H4 (cell line): ENCODE data around the gene HSF4. TPM values are rescaled to one million over a fixed set of nuclear protein-coding genes. Genes with fewer than 3 reads are reported as not detected.
"Not testable (repeated sequence)": the region's sequence is repeated elsewhere in the genome, so short reads cannot be mapped to it uniquely, and the experiment has no call there.

Experiments used
- DNase-seq: peaks from one replicate; pipeline ENCODE4 v3.0.0-alpha.2; 2015; ENCODE audit warnings: low spot score
- total RNA-seq: library from RNA; depleted of rRNA; stranded (reverse); fragments of >200 nt; shearing (Covaris generic); gene quantifications from 2 replicates; pipeline ENCODE4 v1.2.3, GENCODE V29; 2014; rRNA removed

Gene HSF4
- total RNA-seq: 0.50 TPM in 1 of 2 replicates, not detected in the other

- DNase-seq: no peak
Observed at GRCh38 chr16:67164599-67165061, at the start of gene HSF4. HSF4 (plus strand) TSS chr16:67164745; CDS start chr16:67164812, 67 bp downstream.

GRCh38 chr16:67114793-67115192, 49.8 kb upstream of the HSF4 start:
- no peak for DNase-seq

DNA sequence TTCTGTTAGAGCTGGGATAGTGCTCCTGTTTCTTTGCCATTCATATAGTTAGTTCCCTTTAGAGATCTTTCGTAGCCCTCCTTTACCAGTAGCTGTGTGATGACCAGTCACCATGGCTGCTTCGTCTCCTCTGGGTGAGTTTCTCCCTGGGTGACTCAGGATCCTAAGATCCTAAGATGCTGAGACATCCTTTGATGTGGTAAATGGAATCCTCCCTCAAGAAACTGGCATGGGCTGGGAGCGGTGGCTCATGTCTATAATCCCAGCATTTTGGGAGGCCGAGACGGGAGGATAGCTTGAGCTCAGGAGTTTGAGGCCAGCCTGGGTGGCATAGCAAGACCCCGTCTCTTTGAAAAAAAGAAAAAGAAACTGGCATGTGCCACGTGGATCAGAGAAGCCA, 48.9 kb upstream of the HSF4 start:
- DNase-seq: peak; percentile 61

GRCh38 chr16:67116388-67117311, 47.9 kb upstream of the HSF4 start:
- no peak for DNase-seq

GRCh38 chr16:67117716-67118115, 46.8 kb upstream of the HSF4 start:
- no peak for DNase-seq

DNA sequence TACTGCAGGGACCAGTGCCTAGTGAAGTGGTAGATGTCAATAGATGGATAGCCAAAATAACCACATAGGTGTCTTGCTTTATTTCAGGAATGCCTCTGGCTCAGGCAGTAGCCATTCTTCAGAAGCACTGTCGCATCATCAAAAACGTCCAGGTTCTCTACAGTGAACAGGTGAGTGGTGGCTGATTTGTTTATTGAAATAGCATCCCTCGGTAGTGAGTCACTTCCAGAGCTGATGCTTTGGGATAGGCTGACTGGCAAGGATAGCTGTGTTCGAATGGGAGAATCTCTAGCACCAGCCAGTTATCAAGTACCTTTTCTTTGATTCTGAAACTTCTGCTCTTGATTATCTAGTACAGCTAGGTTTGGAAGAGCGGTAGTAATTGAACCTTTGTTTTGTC, 44.5 kb upstream of the HSF4 start:
- DNase-seq: no peak

DNA sequence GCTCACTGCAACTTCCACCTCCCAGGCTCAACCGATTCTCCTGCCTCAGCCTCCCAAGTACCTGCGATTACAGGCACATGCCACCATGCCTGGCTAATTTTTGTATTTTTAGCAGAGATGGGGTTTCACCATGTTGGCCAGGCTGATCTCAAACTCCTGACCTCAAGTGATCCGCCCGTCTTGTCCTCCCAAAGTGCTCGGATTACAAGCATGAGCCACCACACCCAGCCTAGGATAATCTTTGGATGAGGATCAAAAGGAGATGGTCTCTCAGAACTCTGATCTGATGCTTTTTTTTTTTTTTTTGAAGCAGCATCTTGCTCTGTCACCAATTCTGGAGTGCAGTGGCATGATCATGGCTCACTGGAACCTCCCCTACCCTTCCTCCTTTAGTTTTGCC, 41.7 kb upstream of the HSF4 start:
- DNase-seq: not testable (repeated sequence)

DNA sequence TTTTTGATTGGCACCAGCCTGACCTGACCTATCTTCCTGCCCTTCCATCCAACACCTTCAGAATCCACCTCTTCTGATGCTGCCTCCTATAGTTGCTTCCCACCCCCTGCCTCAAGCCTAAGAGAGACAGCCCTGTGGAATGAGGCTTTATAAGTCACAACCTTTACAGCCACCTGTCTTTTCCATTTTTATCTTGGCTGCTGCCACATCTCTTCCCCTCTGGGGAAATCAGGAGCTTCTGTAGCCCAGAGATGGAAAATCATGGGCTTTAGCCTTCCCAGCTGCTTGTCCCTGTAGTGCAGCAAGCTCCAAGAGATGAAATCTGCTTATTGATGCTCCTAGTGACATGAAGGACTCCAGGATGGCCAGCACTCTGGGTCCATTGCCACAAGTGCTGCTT, 36.1 kb upstream of the HSF4 start:
- DNase-seq: no peak

GRCh38 chr16:67128887-67129286, 35.7 kb upstream of the HSF4 start:
- no peak for DNase-seq

DNA sequence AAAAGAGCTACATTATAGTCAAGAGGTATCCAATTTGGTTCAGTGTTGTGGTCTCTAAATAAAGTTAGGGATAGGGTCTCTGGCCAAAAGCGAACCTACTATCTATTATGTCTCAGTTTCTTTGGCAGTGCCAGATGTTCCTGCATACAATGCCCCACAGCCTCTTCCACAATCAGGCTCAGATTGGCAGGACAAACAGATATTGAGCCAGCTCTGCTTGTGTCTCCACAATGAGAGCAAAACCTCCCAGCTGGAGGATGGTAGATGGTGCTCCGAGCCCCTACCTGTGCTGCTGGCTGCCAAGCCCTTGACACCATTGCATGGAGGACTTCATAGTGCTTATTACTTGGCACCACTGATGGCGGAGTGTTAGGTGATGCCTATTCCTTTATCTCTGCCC, 35.1 kb upstream of the HSF4 start:
- no peak for DNase-seq

GRCh38 chr16:67137605-67138004, 26.9 kb upstream of the HSF4 start:
- DNase-seq: no peak

GRCh38 chr16:67141391-67141790, 23.2 kb upstream of the HSF4 start:
- DNase-seq: no peak

GRCh38 chr16:67142342-67142741, 22.2 kb upstream of the HSF4 start:
- DNase-seq: no peak

DNA sequence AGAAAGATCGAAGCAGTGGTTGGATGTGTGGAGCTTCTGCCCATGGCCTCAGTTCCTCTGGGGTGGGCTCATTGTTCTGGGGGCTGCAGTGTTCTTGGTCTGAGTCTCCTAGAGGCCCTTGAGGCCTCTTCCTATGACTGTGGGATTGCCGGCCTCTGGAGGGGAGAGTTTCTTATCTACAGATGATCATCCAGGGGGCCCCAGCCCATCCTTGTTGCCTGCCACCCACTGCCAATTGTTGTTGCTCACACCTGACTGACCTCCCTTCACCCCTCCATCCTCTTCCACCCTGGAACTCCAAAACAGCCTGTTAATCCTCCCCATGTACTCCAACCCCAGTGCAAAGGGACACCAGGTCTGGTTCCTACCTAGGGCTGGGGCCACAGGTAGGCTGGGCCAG, 19.6 kb upstream of the HSF4 start:
- DNase-seq: no peak

DNA sequence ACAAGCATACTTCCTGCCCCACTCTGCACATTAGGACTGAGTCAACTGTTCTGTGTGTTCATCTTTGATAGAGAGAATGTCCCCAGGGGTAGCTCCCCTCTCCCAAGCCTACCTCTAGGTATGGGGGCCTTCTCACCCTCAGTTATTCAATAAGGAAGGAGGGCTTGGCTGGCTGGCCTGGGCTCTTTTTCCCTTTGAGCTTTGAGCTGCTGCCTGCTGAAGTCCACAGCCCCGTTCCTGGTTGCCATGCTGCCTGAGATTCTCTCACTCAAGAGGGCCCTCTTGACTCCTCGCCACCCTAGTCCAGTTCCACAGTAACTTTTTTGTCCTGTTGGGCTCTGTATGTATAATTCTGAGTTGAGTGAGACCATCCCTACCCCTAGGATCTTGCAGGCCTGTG, 18.8 kb upstream of the HSF4 start:
- no peak for DNase-seq

DNA sequence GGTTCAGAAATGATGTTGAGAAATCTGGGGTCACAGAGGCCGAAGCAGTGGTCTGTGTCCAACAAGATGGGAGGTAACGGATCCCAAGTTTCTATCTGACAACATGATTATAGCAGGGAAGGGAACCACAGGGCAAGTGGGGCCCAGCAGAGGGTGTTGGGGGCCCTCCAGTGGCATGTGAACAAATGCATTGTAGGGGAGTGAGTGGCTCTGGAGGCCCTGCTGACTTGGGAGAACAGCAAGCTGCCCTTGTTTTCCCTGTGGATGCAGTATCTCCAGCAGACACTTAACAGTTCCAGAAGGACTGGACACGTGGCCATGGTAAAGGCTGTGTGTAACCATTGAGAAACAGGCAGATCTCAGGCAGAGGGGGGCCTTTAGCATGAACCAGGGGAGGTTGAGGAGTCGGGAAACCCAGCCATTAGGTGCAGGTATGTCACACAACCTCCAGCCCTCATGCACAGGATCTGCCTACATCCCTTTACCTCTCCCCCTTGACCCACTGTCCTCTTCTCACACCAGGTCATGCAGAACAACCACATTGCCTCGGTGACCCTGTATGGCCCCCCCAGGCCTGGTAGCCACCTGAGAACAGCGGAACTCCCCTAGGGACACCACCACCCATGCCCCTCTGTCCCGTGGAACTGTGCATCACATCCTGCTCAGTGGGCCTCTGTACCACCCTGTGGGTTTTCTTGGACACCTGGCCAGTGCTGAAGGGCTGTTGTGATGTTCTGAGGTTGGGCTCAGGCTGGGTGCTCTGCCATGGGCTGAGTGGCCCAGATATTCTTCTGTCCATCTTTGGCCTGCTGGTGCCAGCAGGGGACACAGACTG, 17.8 kb upstream of the HSF4 start:
- no peak for DNase-seq

DNA sequence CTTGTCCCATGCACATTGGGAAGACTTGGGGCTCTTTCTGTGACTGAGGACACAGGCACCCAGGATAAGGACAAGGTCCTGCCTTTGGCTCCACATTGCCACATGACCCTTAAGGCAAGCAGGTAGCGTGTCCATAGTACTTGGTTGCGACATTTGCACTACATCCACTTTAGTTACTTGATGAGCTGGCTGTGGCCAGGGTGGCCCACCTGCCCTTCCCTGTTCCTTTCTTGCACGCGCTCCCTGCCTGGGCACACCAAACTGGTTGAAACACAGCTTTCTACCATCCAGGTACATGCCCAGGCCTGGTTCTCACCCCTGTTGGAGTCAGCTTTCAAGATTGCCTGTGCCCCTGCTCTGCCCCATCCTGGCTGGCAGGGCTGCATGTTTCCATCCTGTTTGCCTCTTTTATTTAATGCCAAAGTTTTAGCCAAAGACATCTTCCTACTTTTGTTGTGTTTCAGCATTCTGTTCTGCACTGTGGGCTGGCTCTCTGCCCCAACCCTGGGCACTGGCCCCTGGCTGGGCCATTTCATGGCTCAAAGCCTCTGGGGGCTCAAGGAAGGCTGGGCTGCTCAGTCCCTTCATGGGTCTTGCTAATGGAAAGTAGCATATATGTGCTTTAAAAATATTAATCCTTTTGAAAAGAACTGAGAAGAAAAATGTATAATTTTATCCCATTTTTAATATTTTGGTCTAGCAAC, 17.0 kb upstream of the HSF4 start:
- no peak for DNase-seq

DNA sequence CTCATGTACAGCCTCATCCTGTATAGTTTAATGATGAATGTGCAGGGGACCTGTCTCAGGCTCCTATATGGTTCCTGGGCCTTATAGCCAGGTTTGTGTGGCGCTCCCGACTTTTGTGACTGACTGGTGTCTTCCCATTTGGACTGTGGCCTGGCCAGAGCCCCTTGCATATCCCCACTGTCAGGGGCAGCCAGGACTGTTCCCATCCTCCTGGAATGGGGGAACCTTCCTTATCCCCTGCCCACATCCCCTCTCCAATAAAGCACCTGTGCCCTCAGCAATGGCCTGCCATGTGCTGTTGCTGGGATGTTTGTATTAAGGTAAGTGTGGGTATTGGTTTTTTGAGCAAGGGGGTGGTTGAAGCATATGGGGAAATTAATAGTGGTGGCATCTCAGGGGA, 16.3 kb upstream of the HSF4 start:
- DNase-seq: no peak

DNA sequence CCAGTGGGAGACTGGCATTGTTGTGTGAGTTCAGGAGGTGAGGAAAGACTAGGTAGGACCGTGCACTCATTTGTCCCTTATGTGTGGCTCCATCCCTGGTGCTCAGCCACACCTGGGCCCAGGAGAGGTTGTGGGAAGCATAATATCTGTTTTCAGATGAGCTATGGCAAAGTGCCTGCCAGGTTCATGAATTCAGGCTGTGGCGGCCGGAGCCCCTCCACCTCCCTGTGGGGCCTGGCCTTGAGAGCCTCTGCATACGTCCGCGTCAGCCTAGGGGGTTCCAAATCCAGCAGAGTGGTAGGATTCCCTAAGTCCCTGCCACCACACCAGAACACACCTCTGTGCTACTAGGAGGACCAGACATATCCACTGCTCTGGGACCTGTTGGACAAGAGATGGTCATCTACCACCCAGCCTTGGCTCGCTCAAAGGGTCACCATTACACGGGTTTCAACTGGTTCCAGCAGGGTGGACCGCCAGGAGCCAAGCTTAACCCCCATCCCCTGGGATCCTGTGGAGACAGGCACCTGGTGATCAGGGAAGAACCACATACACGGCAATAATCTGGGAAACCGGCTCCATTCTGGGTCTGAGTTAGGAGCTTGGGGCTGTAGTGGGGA, 15.8 kb upstream of the HSF4 start:
- DNase-seq: no peak

GRCh38 chr16:67149276-67150046, 15.1 kb upstream of the HSF4 start:
- no peak for DNase-seq
